K562 (cell line): ENCODE data around the gene LYSMD1. TPM values are rescaled to one million over a fixed set of nuclear protein-coding genes. Genes with fewer than 3 reads are reported as not detected.
"Not testable (repeated sequence)": the region's sequence is repeated elsewhere in the genome, so short reads cannot be mapped to it uniquely, and the experiment has no call there.

Source experiments
- ATAC-seq: fragments of 200-7000 bp; cut with Tn5 transposase; 3 replicates; pipeline ENCODE4 v1.9.1; 2020; ENCODE audit warnings: moderate library complexity
- BruUV-seq: library from RNA; stranded (reverse); fragments of 400-500 nt; replicated peaks from 2 replicates; lab custom pipeline; 2021; lab: Mats Ljungman, UMichigan
- CTCF ChIA-PET: fragments of 300-600 bp; formaldehyde crosslinking; extraction: SDS; loops from one replicate; lab custom pipeline; 2021; ENCODE audit warnings: low intra/inter-chr PET ratio; lab: Yijun Ruan, JAX
- POLR2A ChIA-PET: fragments of 300-600, 350-650 bp; sonication (Branson Sonifier 250); formaldehyde crosslinking; extraction: SDS; loops from one replicate; lab custom pipeline; 2021; ENCODE audit warnings: antibody characterized with exemption, inconsistent platforms; lab: Yijun Ruan, JAX
- DNase-seq, 4 experiments: peaks; one replicate each; pipeline versions ENCODE4 v3.0.0 to v3.0.0-alpha.2; 2011 to 2018; ENCODE audit warnings: low spot score in 3 of 4, mixed read lengths in 3 of 4; ENCODE audit errors: extremely low read depth in 1 of 4
- FAIRE-seq: peaks from 2 replicates; lab custom pipeline; 2011; peaks lifted over from hg19 to GRCh38; lab: Jason Lieb, UNC
- H2AFZ ChIP-seq: 2 replicates; pipeline ENCODE4 v1.6.0; 2011; ENCODE audit warnings: low read depth, low read length, control low read depth, inconsistent platforms
- H3K27ac ChIP-seq: fragments of 200-600 bp; 3 replicates; pipeline ENCODE4 v1.8.0; 2011; ENCODE audit warnings: low read depth, mild to moderate bottlenecking, control low read depth, inconsistent platforms, low read length, moderate library complexity, mixed read lengths; ENCODE audit errors: extremely low read depth
- H3K27me3 ChIP-seq, 2 experiments: fragments of 300-600 bp in 1 of 2; 2 replicates in 1 of 2; 3 replicates in 1 of 2; pipeline versions ENCODE4 v1.6.0 to v1.8.0; 2011; ENCODE audit warnings: inconsistent platforms in 2 of 2, low read length in 2 of 2, mild to moderate bottlenecking in 1 of 2, mixed read lengths in 1 of 2, moderate library complexity in 1 of 2; ENCODE audit not compliant: control insufficient read depth in 2 of 2, insufficient read depth in 2 of 2
- H3K36me3 ChIP-seq: fragments of 300-600 bp; 3 replicates; pipeline ENCODE4 v1.8.0; 2011; ENCODE audit warnings: mild to moderate bottlenecking, low read length, inconsistent platforms; ENCODE audit not compliant: control insufficient read depth, insufficient read depth
- H3K4me1 ChIP-seq, 2 experiments: fragments of 200-600 bp in 1 of 2; replicated peaks in 1 of 2; 2 replicates in 1 of 2; 3 replicates in 1 of 2; pipeline versions ENCODE4 v1.5.1 to v1.8.0; 2011; ENCODE audit warnings: inconsistent platforms in 2 of 2, low read length in 2 of 2, mild to moderate bottlenecking in 1 of 2, mixed read lengths in 1 of 2, moderate library complexity in 1 of 2; ENCODE audit not compliant: control insufficient read depth in 2 of 2, insufficient read depth in 2 of 2
- H3K4me2 ChIP-seq: 2 replicates; pipeline ENCODE4 v1.6.1; 2011; ENCODE audit warnings: low read length, control low read depth, inconsistent platforms, mixed read lengths; ENCODE audit not compliant: insufficient read depth
- H3K4me3 ChIP-seq: fragments of 200-600 bp; sonication (generic), shearing (Covaris generic); 2 replicates; pipeline ENCODE4 v1.5.1; 2016; ENCODE audit warnings: control low read depth, inconsistent platforms
- H3K79me2 ChIP-seq: fragments of 200-600 bp; 3 replicates; pipeline ENCODE4 v1.8.0; 2011; ENCODE audit warnings: low read length, inconsistent platforms; ENCODE audit not compliant: control insufficient read depth, insufficient read depth
- H3K9ac ChIP-seq, 2 experiments: 2 replicates each; pipeline versions ENCODE4 v1.6.0 to v1.6.1; 2011; ENCODE audit warnings: low read depth in 2 of 2, low read length in 2 of 2, control low read depth in 1 of 2, inconsistent platforms in 1 of 2, mild to moderate bottlenecking in 1 of 2, mixed read lengths in 1 of 2; ENCODE audit not compliant: insufficient read depth in 1 of 2
- H3K9me1 ChIP-seq: one replicate; pipeline ENCODE4 v1.6.0; 2011; ENCODE audit warnings: inconsistent platforms, mild to moderate bottlenecking, low read length, moderate library complexity; ENCODE audit not compliant: control insufficient read depth, insufficient read depth
- H3K9me3 ChIP-seq: replicated peaks from 2 replicates; pipeline ENCODE4 v1.5.1; 2011; ENCODE audit warnings: low read depth, low read length, inconsistent platforms; ENCODE audit not compliant: control insufficient read depth, insufficient read depth
- H4K20me1 ChIP-seq: replicated peaks from 2 replicates; pipeline ENCODE4 v1.6.1; 2011; ENCODE audit warnings: low read length, inconsistent platforms, mixed read lengths; ENCODE audit not compliant: control insufficient read depth, insufficient read depth
- CCAR2 ChIP-seq: fragments of 200-400 bp; formaldehyde crosslinking; IDR thresholded peaks from 2 replicates; pipeline ENCODE4 v1.6.1; 2017; ENCODE audit warnings: mild to moderate bottlenecking, low read depth, low read length
- CHD4 ChIP-seq: fragments of 200-600 bp; sonication (generic); IDR thresholded peaks from 3 replicates; pipeline ENCODE4 v1.6.1; 2012; ENCODE audit warnings: low read depth, mild to moderate bottlenecking, mixed read lengths, low read length, inconsistent platforms; ENCODE audit not compliant: insufficient read depth, insufficient replicate concordance, poor library complexity, severe bottlenecking
- FOXK2 ChIP-seq, 2 experiments: fragments of 450-650 bp; IDR thresholded peaks in 1 of 2; conservative IDR thresholded peaks in 1 of 2; 2 replicates each; pipeline ENCODE4 v1.6.1; 2016; ENCODE audit warnings: low read depth in 2 of 2, mild to moderate bottlenecking in 1 of 2
- KAT2B ChIP-seq: IDR thresholded peaks from one replicate; pipeline ENCODE4 v1.6.1; 2012; ENCODE audit warnings: low read depth, mild to moderate bottlenecking, control low read depth, inconsistent platforms, low read length, moderate library complexity
- KDM5B ChIP-seq: fragments of 200-600 bp; sonication (generic); IDR thresholded peaks from 2 replicates; pipeline ENCODE4 v1.6.1; 2012; ENCODE audit warnings: low read depth, mild to moderate bottlenecking, moderate library complexity, low read length, control low read depth, inconsistent platforms; ENCODE audit not compliant: insufficient replicate concordance
- NELFE ChIP-seq: IDR thresholded peaks from 2 replicates; pipeline ENCODE4 v1.6.1; 2011; ENCODE audit warnings: mild to moderate bottlenecking; ENCODE audit not compliant: insufficient read depth, insufficient read length
- YBX1 ChIP-seq: fragments of 450-650 bp; IDR thresholded peaks from 2 replicates; pipeline ENCODE4 v1.7.1; 2016; ENCODE audit warnings: mild to moderate bottlenecking
- ZFX ChIP-seq: sonication (generic); formaldehyde crosslinking; IDR thresholded peaks from 2 replicates; pipeline ENCODE4 v1.8.0; 2022; ENCODE audit warnings: mild to moderate bottlenecking, missing genetic modification reagents, moderate library complexity
- ZNF282 ChIP-seq: sonication (generic); formaldehyde crosslinking; IDR thresholded peaks from 2 replicates; pipeline ENCODE4 v1.8.1; 2023; ENCODE audit warnings: missing genetic modification reagents
- WGBS: fragments of 100-300 bp; shearing (Covaris generic); methylation state at CpG from one replicate; pipeline ENCODE4 v1.1.6; 2016; ENCODE audit warnings: low coverage, mixed read lengths; ENCODE audit not compliant: insufficient coverage; ENCODE audit errors: missing lambda C conversion rate; 5-methylcytosine and 5-hydroxymethylcytosine counted together
- in situ Hi-C: fragments of 300-500 bp; cut with MboI; formaldehyde crosslinking; loops from 4 replicates; pipeline ENCODE4 v1.15.0; 2018; ENCODE audit warnings: inconsistent platforms, mixed read lengths
- intact Hi-C: fragments of 100-400 bp; cut with micrococcal nuclease; formaldehyde crosslinking; loops from 2 replicates; pipeline ENCODE4 v1.14.2; 2022
- polyA plus RNA-seq, 8 experiments: library from polyadenylated mRNA; depleted of rRNA in 4 of 8; stranded (reverse) in 5 of 8; unstranded in 3 of 8; fragments of >200 nt; fragmentation: Nextera tagmentation in 2 of 8; fragmentation: Illumina TruSeq in 1 of 8; extraction: Ambion mirVana in 2 of 8; extraction: Trizol in 1 of 8; gene quantifications; 2 replicates each; pipeline versions ENCODE4 v1.2.1 to v1.2.3, GENCODE V29; 2011 to 2014; ENCODE audit warnings: inconsistent platforms in 1 of 8, missing spikeins in 1 of 8
- total RNA-seq, 7 experiments: library from RNA; depleted of rRNA in 6 of 7; stranded (reverse); fragments of >200 nt in 6 of 7; fragmentation: Illumina TruSeq in 2 of 7; extraction: Trizol in 2 of 7; gene quantifications; 2 replicates each; pipeline versions ENCODE4 v1.2.1 to v1.2.3, GENCODE V29; 2011 to 2021; ENCODE audit warnings: low replicate concordance in 1 of 7
- TF ChIP-seq, protein P1 (sequence below): fragments of 450-650 bp; IDR thresholded peaks from 2 replicates; pipeline ENCODE4 v1.6.1; 2018; ENCODE audit not compliant: partially characterized antibody

Gene LYSMD1
- total and polyA plus RNA-seq, 9 of the 15 experiments (the other 6 are each of a cell fraction or from before 2014, with no cell fraction given), result 2.2 to 9.4 (median 6.0) TPM

GRCh38 chr1:151189637-151190445 lies 24.1 kb upstream of the LYSMD1 start, which contains the start of gene VPS72 (continued):
- TF ChIP-seq CCAR2 (no peak), NELFE (no peak), KAT2B (no peak), YBX1 (no peak), FOXK2 (conservative IDR thresholded peaks at IDR 0.05 in 1 of 2, IDR thresholded peaks at IDR 0.05 in 1 of 2; ENCODE audit: low read depth in 2 of 2) (peak; percentile 53 to 77; a peak in 2 of 4 replicates), ZNF282 (CRISPR knock-in tag) (no peak), CHD4 (no peak)
- TF ChIP-seq, all 486 proteins: peak for 129

DNA sequence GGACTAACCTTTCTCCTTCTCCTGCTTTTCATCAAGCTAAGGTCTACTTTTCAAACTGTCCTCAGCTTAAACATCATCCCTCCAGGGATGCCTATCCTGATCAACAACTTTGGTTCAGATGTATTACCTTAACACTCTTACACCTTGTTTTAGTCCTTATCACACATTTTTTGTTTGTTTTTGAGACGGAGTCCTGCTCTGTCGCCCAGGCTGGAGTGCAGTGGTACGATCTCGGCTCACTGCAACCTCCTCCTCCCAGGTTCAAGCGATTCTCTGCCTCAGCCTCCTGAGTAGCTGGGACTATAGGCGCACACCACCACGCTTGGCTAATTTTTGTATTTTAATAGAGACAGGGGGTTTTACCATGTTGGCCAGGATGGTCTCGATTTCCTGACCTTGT lies 23.0 kb upstream of the LYSMD1 start:
- BruUV-seq, H3K4me1 ChIP-seq, FAIRE-seq, H2AFZ ChIP-seq, H4K20me1 ChIP-seq, H3K9me3 ChIP-seq, DNase-seq, CTCF ChIA-PET, intact Hi-C loops, H3K9me1 ChIP-seq, in situ Hi-C loops, H3K27me3 ChIP-seq: not testable (repeated sequence)
- H3K79me2 ChIP-seq, result peaks cover 35% of the 10 kb centered on the region
- peaks cover 21% of the 10 kb centered on the region for H3K36me3 ChIP-seq
- H3K4me2 ChIP-seq, result peak overlapping the region; percentile 97
- WGBS, result 13% methylated on average over 8 of the region's 8 CpGs
- TF ChIP-seq KDM5B, result peak; percentile 11
- TF ChIP-seq, protein P1, sequence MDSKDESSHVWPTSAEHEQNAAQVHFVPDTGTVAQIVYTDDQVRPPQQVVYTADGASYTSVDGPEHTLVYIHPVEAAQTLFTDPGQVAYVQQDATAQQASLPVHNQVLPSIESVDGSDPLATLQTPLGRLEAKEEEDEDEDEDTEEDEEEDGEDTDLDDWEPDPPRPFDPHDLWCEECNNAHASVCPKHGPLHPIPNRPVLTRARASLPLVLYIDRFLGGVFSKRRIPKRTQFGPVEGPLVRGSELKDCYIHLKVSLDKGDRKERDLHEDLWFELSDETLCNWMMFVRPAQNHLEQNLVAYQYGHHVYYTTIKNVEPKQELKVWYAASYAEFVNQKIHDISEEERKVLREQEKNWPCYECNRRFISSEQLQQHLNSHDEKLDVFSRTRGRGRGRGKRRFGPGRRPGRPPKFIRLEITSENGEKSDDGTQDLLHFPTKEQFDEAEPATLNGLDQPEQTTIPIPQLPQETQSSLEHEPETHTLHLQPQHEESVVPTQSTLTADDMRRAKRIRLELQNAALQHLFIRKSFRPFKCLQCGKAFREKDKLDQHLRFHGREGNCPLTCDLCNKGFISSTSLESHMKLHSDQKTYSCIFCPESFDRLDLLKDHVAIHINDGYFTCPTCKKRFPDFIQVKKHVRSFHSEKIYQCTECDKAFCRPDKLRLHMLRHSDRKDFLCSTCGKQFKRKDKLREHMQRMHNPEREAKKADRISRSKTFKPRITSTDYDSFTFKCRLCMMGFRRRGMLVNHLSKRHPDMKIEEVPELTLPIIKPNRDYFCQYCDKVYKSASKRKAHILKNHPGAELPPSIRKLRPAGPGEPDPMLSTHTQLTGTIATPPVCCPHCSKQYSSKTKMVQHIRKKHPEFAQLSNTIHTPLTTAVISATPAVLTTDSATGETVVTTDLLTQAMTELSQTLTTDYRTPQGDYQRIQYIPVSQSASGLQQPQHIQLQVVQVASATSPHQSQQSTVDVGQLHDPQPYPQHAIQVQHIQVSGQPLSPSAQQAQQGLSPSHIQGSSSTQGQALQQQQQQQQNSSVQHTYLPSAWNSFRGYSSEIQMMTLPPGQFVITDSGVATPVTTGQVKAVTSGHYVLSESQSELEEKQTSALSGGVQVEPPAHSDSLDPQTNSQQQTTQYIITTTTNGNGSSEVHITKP, result peak; percentile 27
- TF ChIP-seq ZFX (CRISPR knock-in tag), result 0 out of 2 replicates have a peak, but pooled peaks have one; percentile 16
- H3K4me3 ChIP-seq, result peak overlapping the region; percentile 71
- H3K9ac ChIP-seq, result peak overlapping the region; percentile 87 to 92
- POLR2A ChIA-PET, result interaction anchor here (1.2 to 1.6 kb wide), 3 partner anchors 11 to 182 kb away, joined by 3 to 6 read pairs (median 3); partner anchors contain the start of genes MINDY1 and TMOD4
- peak; percentile 28 for ATAC-seq
- peak overlapping the region; percentile 17; the same call in 1 of the 3 replicates for H3K27ac ChIP-seq
